HL-60/S4 treated with phorbol 12-myristate 13-acetate at 8.2 ng/mL for 4 days and 3 days (cell line): ENCODE results near the gene CMTM6.
"Not testable (repeated sequence)": the region's sequence is repeated elsewhere in the genome, so short reads cannot be mapped to it uniquely, and the experiment has no call there.

Experiments
- in situ Hi-C: fragments of 300-500 bp; cut with MboI; formaldehyde crosslinking; loops from 2 replicates; pipeline ENCODE4 v1.15.0; 2022; ENCODE audit warnings: low sequenced_read_pairs

The CMTM6 gene

DNA sequence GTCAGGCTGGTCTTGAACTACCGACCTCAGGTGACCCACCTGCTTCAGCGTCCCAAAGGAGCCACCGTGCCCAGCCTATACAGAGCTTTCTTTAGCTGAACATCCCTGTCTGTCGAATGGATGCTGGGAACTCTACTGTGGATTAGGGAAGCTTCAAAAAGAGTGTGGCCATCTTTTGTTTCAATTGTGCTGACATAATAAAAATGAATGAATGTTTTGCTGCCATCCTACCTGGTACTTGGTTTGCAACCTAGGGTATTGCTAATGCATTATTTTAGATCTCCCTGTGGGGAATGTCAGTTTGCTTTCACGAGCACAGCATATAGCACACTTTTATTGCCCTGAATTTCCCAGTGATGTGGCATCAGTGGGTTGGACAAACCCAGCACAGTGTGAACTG is 32.3 kb downstream of the CMTM6 start:
- in situ Hi-C loops = no loop called here

DNA sequence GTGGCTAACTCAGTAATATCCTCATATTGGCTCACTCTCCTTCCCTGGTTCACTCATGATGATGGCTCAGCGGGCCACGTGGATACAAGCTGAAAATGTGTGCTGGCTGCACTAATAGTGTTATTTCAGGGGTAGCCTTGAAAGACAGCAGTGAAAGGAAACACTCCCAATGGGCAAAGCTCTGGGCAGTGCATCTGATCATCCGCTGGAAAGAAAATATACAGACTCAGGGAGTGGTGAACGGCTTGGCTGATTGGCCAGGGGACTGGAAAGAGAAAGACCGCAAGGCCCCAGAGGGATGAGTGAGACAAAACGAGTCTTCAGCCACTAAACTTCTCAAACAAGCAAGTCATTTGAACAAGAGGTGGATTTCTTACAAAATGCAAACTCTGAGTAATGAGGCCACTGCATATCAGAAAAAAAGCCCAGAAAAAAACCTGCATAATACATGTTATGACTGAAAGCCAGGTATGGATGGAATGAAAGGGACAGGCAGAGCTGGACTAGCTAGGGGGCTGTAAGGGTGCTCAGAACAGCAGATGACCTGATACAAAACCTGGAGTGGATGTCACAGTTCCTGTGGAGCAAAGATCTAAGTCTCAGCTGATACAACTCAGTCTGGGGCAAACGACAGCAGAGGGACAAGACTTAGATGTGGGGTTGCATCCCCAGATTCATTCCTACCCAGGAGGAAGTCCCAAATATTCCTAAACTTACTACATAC is 33.3 kb downstream of the CMTM6 start:
- in situ Hi-C loops = no loop called here

DNA sequence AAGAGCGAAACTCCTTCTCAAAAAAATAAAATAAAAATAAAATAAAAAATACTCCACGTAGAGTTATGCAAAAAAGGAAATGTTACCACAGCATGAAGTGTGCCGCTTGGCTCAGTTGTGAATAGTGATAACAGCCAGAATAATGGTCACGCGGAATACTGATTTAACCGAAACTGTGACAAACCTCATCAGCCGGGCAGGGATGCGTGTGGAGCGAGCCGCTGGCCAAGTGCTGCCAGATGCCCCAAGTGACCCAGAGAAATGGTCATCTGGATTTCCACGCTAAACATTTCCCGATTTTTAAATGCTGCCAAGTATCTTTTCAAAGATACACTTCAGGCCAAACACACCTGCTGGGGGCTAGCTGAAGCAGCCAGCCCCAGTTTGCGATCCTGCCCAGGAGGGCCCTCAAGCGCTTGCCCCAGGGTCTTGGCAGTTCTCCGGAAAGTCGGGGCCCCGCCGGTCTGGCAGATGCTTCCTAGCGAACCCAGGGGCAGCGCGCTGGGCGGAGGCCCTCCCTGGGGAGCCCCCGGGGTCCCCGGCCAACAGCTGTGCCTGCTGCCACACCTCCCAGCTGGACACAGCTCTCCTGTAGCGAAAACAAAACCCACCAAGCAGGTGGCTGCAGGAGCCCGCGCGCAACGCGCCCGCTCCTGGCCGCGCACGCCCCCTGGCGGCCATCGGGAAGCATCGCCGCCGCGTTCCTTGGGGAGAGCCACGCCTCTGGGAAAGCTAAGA is 35.1 kb downstream of the CMTM6 start:
- in situ Hi-C loops = no loop called here

DNA sequence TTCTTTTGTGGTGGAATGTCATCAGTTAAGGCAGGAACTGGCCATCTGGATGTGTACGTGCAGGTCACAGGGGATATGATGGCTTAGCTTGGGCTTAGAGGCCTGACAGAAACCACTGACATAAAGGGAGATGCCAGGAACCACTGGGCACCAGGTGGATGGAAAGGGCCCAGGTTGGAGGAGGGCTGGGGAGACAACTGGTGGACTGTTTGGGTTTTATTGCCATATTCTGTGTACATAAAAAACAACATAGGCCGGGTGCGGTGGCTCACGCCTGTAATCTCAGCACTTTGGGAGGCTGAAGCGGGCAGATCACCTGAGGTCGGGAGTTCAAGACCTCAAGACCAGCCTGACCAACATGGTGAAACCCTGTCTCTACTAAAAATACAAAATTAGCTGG is 35.8 kb downstream of the CMTM6 start:
- in situ Hi-C loops = not testable (repeated sequence)

DNA sequence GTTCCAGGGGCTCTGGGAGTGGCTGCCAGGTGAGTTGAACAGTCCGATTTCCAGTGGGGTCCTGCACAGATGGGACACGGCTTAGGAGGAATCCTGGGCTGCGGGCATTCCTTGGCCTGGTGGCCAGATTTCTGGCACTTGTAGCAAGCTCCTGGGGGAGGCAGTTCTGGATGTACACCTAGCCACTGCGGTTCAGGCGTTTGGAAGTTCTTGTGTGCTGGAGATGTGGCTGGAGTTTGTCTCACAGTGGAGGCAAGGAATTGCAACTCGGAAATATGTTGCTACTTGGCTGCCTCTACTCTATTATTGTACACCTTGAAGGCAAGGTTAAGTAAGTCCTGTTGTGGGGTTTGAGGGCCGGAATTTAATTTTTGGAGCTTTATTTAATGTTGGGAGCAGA is 37.9 kb downstream of the CMTM6 start:
- in situ Hi-C loops = not testable (repeated sequence)

GRCh38 chr3:32463415-32463814 is 39.2 kb downstream of the CMTM6 start:
- in situ Hi-C loops = not testable (repeated sequence)

DNA sequence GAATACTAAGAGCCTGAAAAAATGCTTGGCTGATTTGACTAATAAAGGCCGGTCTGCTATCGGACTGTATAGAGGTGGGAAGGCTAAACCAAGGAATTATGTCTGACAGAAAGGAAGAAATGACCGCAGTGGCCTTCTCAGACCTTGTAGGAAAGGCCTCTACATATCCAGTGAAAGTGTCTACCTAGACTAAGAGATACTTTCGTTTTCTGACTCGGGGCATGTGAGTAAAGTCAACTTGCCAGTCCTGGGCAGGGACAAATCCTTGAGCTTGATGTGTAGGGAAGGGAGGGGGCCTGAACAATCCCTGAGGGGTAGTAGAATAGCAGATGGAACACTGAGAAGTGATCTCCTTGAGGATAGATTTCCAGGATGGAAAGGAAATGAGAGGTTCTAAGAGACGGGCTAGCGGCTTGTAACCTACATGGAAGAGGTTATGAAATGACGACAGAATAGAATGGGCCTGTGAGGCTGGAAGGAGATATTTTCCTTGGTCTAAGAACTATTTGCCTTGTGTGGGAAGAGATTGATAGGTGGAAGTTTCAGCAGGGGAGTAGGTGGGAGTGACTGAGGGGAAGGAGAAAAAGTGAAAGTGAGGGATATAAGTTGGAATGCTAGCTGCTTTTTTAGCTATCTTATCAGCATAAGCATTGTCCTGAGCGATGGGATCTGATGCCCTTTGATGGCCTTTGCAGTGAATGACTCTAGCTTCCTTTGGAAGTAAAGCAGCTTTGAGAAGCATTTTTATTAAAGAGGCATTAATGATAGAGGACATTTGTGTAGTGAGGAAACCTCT is 40.3 kb downstream of the CMTM6 start:
- in situ Hi-C loops = not testable (repeated sequence)

DNA sequence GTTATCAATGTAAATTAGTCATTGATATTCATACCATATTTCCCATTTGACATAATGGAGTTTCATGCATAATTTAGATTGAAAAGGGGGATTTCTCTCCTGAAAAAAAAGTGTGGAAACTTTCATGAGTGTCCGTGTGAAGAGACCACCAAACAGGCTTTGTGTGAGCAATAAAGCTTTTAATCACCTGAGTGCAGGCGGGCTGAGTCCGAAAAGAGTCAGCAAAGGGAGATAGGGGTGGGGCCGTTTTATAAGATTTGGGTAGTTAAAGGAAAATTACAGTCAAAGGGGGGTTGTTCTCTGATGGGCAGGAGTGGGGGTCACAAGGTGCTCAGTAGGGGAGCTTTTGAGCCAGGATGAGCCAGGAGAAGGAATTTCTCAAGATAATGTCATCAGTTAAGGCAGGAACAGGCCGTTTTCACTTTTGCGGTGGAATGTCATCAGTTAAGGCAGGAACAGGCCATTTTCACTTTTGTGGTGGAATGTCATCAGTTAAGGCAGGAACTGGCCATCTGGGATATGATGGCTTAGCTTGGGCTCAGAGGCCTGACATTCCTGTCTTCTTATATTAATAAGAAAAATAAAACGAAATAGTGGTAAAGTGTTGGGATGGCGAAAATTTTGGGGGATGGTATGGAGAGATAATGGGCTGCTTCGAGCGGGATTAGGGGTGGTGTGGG is 41.7 kb downstream of the CMTM6 start:
- in situ Hi-C loops = not testable (repeated sequence)

DNA sequence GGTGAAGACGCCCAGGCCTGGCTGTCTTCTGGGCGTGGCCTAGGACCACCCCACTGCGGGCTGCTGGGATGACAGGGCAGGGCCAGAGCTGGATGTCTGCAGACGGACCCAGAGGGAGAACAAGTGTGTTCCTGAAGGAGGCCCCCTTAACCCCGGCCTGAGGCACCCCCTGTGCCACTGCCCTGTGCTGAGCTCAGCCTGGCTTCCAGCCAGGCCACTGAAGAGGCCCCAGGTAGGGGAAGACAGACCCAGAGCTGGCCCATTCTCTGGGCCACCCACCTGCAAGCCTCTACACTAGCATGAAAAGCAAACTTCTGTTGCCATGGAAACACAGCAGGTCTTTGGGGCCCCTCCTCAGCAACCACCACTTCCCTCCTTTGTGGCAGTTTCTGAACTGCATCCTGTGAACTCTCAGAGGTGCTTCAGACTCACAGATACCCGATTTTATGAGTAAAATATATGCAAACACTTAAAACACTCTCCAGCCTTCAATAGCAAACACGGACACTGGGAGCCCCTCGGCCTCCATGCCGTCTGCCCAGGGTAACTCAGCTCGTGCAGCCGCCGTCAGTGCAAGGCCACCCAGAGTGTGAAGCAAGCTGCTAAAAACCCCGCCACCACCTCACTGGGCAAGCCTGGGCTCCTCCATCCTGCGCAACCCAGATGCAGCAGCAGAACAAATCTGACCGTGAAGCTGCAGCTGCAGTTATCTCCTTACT is 42.5 kb downstream of the CMTM6 start:
- in situ Hi-C loops = no loop called here

GRCh38 chr3:32459450-32459849 is 43.2 kb downstream of the CMTM6 start:
- in situ Hi-C loops = no loop called here

GRCh38 chr3:32457971-32458471 is 44.6 kb downstream of the CMTM6 start:
- in situ Hi-C loops = no loop called here

DNA sequence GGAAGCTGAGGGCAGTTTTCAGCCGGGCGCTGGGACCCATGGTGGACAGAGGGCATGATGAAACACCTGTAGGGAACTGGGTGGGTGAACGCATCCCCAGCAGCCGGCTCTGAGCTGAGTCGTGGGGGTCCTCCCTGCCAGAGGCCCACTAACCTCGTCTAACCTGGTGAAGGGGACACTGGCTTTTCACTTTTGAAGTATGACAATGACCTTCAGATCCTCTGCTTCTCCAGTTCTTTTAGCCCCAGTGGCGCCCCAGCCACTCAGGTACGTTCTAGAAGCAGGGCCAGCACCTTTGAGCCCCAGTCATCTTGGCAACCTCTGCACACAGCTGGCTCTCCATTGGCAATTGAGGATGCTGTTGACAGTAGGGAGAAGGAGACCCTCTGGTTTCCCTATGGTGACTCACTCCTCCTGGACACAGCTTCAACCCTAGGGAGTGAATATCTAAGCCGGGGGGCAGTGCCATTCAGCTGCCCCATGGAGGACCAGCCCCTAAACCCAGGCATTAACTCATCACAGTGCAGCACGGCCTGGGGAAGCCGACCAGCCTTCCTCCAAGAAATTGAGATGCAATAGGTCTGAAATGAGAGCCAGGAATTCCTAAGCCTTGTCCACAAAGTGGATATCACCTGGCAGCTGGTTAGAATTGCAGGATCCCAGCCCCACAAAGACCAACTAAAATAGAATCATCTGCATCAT is 46.1 kb downstream of the CMTM6 start:
- in situ Hi-C loops = no loop called here

DNA sequence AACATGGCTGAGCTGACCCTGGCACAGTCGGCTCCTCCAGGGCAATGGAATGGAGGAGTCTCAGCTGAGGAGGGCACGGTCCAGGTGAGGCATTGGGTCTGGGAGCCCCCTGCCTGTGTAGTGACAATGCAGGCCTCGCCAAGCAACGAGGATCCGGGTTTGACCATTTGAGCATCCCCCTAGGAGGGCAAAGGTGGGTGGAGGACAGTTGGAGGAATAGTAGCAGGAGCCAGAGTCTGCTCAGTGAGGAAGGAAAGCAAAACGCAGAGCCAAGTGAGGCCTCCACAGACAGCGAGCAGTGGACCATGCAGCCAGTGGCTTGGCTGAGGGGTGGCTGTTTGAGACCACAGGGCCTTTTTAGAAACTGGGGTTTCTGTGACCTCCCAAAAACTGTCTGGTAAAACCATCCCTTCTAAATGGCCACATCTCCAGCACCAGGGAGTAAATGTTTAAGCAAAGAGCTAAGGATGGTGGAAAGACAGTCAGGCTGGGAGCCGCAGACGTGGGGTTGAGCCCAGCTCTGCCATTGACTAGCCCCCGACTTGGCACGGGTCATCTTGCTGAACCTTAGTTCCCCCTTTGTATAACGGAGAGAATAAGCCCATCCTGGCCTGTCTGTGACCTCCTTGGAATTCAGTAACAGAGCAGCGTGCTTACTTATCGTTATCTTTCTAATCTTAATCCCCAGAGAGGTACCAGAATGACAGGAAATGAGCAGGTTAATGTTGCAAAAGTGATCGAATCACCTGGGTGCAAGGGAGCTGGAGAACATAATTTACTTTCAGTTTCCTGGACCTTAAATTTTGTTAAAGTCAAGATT is 46.8 kb downstream of the CMTM6 start:
- in situ Hi-C loops = no loop called here

DNA sequence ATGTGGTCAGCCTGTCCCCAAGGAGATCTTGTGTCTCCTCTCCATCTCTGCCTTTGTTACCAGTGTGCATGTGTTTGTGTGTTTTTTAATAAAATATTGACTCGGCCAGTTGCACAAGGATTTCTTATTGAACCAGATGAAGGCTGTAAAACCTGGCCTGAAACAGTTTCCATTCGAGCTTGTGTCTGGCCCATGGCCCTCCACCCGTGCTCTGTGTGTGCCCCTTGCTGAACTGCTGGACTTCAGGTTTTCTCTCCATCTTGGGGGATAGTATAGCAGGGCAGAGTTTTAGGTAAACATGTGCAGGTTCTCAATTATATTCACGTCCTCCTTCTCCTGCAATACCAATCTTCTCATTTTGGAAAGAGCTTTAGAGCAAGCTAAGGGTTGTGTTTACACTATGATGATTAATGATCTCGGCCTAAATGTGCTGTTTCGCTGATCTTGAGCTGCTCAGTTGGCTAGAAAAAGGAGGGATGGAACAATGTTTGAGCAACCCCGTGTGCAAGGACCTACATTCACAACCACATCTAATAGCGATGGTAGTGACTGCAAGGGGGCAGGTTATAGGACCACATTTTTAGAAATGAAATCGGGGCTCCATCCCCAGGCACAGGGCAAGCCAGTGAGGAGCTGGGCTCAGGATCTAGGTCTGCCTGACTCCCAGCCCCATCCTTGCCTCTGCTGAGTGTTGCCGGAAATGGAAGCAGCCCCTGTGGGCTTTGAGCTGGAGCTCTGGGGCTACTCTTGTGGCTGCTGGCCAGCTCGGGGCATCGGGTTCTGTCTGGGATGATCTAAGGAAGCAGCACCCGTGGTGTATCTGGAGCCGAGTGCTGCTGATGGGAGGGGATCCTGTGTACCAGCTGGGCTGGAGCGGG is 47.7 kb downstream of the CMTM6 start:
- in situ Hi-C loops = no loop called here

GRCh38 chr3:32454111-32454510 is 48.5 kb downstream of the CMTM6 start:
- in situ Hi-C loops = no loop called here

DNA sequence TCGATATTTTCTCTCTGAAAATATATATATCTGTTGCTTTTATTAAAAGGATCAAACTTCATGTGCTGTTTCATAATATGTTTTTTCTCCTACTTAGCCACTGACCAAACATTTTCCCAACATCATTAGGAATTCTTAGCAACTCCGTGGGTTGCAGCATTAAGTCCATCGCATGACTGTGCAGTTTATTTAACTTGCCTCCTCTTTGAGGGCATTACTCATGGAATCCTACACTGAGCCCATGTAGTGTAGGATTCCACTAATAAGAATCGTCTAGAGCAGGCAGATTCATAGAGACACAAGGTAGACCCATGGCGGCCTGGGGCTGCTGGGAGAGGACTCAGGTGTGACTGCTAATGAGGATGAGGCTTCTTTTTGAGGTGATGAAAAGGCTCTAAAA is 49.3 kb downstream of the CMTM6 start:
- in situ Hi-C loops = no loop called here

DNA sequence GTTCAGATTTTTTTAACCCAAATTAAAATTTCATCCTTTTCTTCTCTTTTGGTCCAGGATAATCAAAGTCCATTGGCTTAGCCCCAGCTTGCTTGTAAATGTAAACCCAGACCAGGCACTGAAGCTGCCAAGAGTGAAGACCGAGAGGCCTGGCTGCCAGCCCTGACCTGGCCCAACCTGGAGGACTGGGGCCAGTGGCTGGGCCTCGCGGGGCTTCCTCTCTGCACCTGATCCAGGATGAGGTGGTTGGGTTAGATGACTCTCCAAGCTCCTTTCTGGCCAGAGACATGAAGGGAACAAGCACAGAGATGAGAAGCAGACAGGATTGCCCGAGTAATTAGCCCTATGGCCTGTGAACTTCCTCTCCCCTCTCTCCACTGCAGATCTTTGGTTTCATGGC is 50.6 kb downstream of the CMTM6 start:
- in situ Hi-C loops = no loop called here
